HG03025 (cell line): ENCODE results near the gene FXYD7.

Experiments
- ATAC-seq: cut with Tn5 transposase; IDR thresholded peaks from one replicate; pipeline ENCODE4 v1.9.1; 2021; ENCODE audit warnings: mild to moderate bottlenecking, moderate library complexity; ENCODE audit not compliant: unreplicated experiment, low FRiP score

FXYD7 gene

GRCh38 chr19:35109395-35110112, 33.5 kb upstream of the FXYD7 start:
- ATAC-seq, result no peak

GRCh38 chr19:35110974-35111373, 32.1 kb upstream of the FXYD7 start:
- ATAC-seq, result no peak

- ATAC-seq, result no peak
Measured at GRCh38 chr19:35112995-35113688, 29.9 kb upstream of the FXYD7 start.

GRCh38 chr19:35114353-35115176, 28.5 kb upstream of the FXYD7 start:
- ATAC-seq, result no peak

- no peak for ATAC-seq
Measured at GRCh38 chr19:35115177-35115951, 27.7 kb upstream of the FXYD7 start, which contains the start of gene FXYD3. FXYD3 (plus strand) TSS chr19:35115823; CDS start chr19:35119377, 3,554 bp downstream.

- ATAC-seq, result no peak
Measured at GRCh38 chr19:35116072-35116801, 26.8 kb upstream of the FXYD7 start.

- ATAC-seq, result no peak
Measured at GRCh38 chr19:35117116-35117515, 25.9 kb upstream of the FXYD7 start.

GRCh38 chr19:35117799-35118198, 25.3 kb upstream of the FXYD7 start:
- ATAC-seq, result no peak

- ATAC-seq, result no peak
Measured at GRCh38 chr19:35118268-35119020, 24.6 kb upstream of the FXYD7 start.

- ATAC-seq, result no peak
Measured at GRCh38 chr19:35119091-35119490, 24.0 kb upstream of the FXYD7 start.

- ATAC-seq, result no peak
Measured at GRCh38 chr19:35119578-35120155, 23.4 kb upstream of the FXYD7 start.

- no peak for ATAC-seq
Measured at GRCh38 chr19:35120492-35120891, 22.6 kb upstream of the FXYD7 start.

- ATAC-seq, result no peak
Measured at GRCh38 chr19:35120898-35121297, 22.2 kb upstream of the FXYD7 start.

- ATAC-seq, result no peak
Measured at GRCh38 chr19:35122687-35123551, 20.1 kb upstream of the FXYD7 start.

- no peak for ATAC-seq
Measured at GRCh38 chr19:35123573-35123972, 19.5 kb upstream of the FXYD7 start.

GRCh38 chr19:35124098-35125060, 18.7 kb upstream of the FXYD7 start:
- ATAC-seq, result peak; percentile 64

GRCh38 chr19:35125270-35125717, 17.8 kb upstream of the FXYD7 start:
- no peak for ATAC-seq
